GM12878 (cell line): ENCODE data around the gene TFAM. TPM values are rescaled to one million over a fixed set of nuclear protein-coding genes. Genes with fewer than 3 reads are reported as not detected.

Experiments
- ATAC-seq: fragments of 200-7000 bp; cut with Tn5 transposase; 3 replicates; pipeline ENCODE4 v1.9.1; 2020; ENCODE audit warnings: mild to moderate bottlenecking, moderate library complexity
- BruUV-seq: library from RNA; stranded (reverse); fragments of 400-500 nt; replicated peaks from 2 replicates; lab custom pipeline; 2021; lab: Mats Ljungman, UMichigan
- CTCF ChIA-PET: fragments of 300-600 bp; sonication (Branson Sonifier 250); formaldehyde crosslinking; extraction: SDS; loops from one replicate; lab custom pipeline; 2021; ENCODE audit warnings: inconsistent platforms; lab: Yijun Ruan, JAX
- POLR2A ChIA-PET: fragments of 350-600 bp; formaldehyde crosslinking; extraction: SDS; loops from one replicate; lab custom pipeline; 2021; ENCODE audit warnings: inconsistent platforms; lab: Charles Lee
- RAD21 ChIA-PET: fragments of 300-600 bp; sonication (Branson Sonifier 250); formaldehyde crosslinking; loops from one replicate; lab custom pipeline; 2023; ENCODE audit warnings: antibody characterized with exemption; ENCODE audit not compliant: unreplicated experiment; lab: Charles Lee
- SMC1A ChIA-PET: fragments of 300-600 bp; sonication (Branson Sonifier 250); formaldehyde crosslinking; loops from one replicate; lab custom pipeline; 2023; ENCODE audit not compliant: unreplicated experiment, uncharacterized antibody; lab: Charles Lee
- DNase-seq: peaks from one replicate; pipeline ENCODE4 v3.0.0-alpha.2; 2011; ENCODE audit warnings: low read depth, low spot score
- FAIRE-seq: peaks from 3 replicates; lab custom pipeline; 2011; peaks lifted over from hg19 to GRCh38; lab: Jason Lieb, UNC
- H2AFZ ChIP-seq: 2 replicates; pipeline ENCODE4 v1.6.0; 2011; ENCODE audit warnings: low read depth, low read length, control low read depth; ENCODE audit not compliant: control insufficient read depth
- H3K27ac ChIP-seq: 2 replicates; pipeline ENCODE4 v1.5.1; 2011; ENCODE audit warnings: control low read depth; ENCODE audit not compliant: control insufficient read depth, insufficient read depth
- H3K27me3 ChIP-seq, 2 experiments: replicated peaks in 1 of 2; 2 replicates each; pipeline versions ENCODE4 v1.6.0 to v1.6.1; 2011; ENCODE audit warnings: low read length in 1 of 2; ENCODE audit not compliant: control insufficient read depth in 2 of 2, insufficient read depth in 2 of 2
- H3K36me3 ChIP-seq, 2 experiments: 2 replicates each; pipeline ENCODE4 v1.5.1; 2011; ENCODE audit warnings: low read length in 1 of 2; ENCODE audit not compliant: control insufficient read depth in 2 of 2, insufficient read depth in 2 of 2
- H3K4me1 ChIP-seq: 2 replicates; pipeline ENCODE4 v1.6.1; 2011; ENCODE audit warnings: mild to moderate bottlenecking, low read length, moderate library complexity, mixed read lengths; ENCODE audit not compliant: control insufficient read depth, insufficient read depth
- H3K4me2 ChIP-seq: 2 replicates; pipeline ENCODE4 v1.6.0; 2011; ENCODE audit warnings: control low read depth; ENCODE audit not compliant: control insufficient read depth, insufficient read depth
- H3K4me3 ChIP-seq: fragments of 200-600 bp; sonication (generic); 2 replicates; pipeline ENCODE4 v1.5.1; 2016
- H3K79me2 ChIP-seq: 2 replicates; pipeline ENCODE4 v1.6.0; 2011; ENCODE audit warnings: low read length; ENCODE audit not compliant: control insufficient read depth, insufficient read depth
- H3K9ac ChIP-seq: 2 replicates; pipeline ENCODE4 v1.8.0; 2011; ENCODE audit warnings: low read length, control low read depth, mixed read lengths; ENCODE audit not compliant: control insufficient read depth, insufficient read depth
- H3K9me3 ChIP-seq: replicated peaks from 3 replicates; pipeline ENCODE4 v1.5.1; 2011; ENCODE audit warnings: mild to moderate bottlenecking, low read length; ENCODE audit not compliant: control insufficient read depth, insufficient read depth
- H4K20me1 ChIP-seq: 2 replicates; pipeline ENCODE4 v1.6.0; 2011; ENCODE audit not compliant: control insufficient read depth, insufficient read depth
- ASH2L ChIP-seq: fragments of 300-600, 200-600 bp; sonication (generic); IDR thresholded peaks from 2 replicates; pipeline ENCODE4 v1.6.1; 2017; ENCODE audit warnings: low read depth, mild to moderate bottlenecking, borderline replicate concordance
- CTCF ChIP-seq, 3 experiments: IDR thresholded peaks in 2 of 3; conservative IDR thresholded peaks in 1 of 3; 2 replicates each; pipeline ENCODE4 v1.5.1; 2011; ENCODE audit warnings: low read depth in 3 of 3, low read length in 3 of 3, mild to moderate bottlenecking in 3 of 3, control low read depth in 2 of 3, moderate library complexity in 2 of 3, inconsistent platforms in 1 of 3, mixed read lengths in 1 of 3; ENCODE audit not compliant: control insufficient read depth in 2 of 3, insufficient read depth in 1 of 3; ENCODE audit errors: extremely low read depth in 1 of 3
- EP300 ChIP-seq, 2 experiments: fragments of 150-350 bp in 1 of 2; IDR thresholded peaks; 2 replicates each; pipeline ENCODE4 v1.6.1; 2011 to 2012; ENCODE audit warnings: low read depth in 2 of 2, low read length in 2 of 2, borderline replicate concordance in 1 of 2, improper control_type of control experiment in 1 of 2, inconsistent platforms in 1 of 2; ENCODE audit not compliant: control insufficient read depth in 1 of 2
- FOS ChIP-seq: IDR thresholded peaks from 3 replicates; pipeline ENCODE4 v1.6.1; 2011; ENCODE audit warnings: borderline replicate concordance; ENCODE audit not compliant: insufficient read length; ENCODE audit errors: extremely low read depth
- HDAC6 ChIP-seq: fragments of 200-600 bp; sonication (generic); IDR thresholded peaks from one replicate; pipeline ENCODE4 v1.8.0; 2017; ENCODE audit warnings: antibody characterized with exemption; ENCODE audit not compliant: unreplicated experiment
- IKZF1 ChIP-seq: fragments of 450-650 bp; conservative IDR thresholded peaks from 2 replicates; pipeline ENCODE4 v1.6.1; 2017; ENCODE audit warnings: antibody characterized with exemption, mild to moderate bottlenecking
- LARP7 ChIP-seq: fragments of 450-650 bp; IDR thresholded peaks from 2 replicates; pipeline ENCODE4 v1.6.1; 2017; ENCODE audit warnings: mild to moderate bottlenecking
- PAX5 ChIP-seq: IDR thresholded peaks from 2 replicates; pipeline ENCODE4 v1.6.1; 2011; ENCODE audit warnings: low read depth, low read length, borderline replicate concordance
- PML ChIP-seq: IDR thresholded peaks from 2 replicates; pipeline ENCODE4 v1.6.1; 2012; ENCODE audit warnings: low read length, inconsistent platforms
- SPI1 ChIP-seq: IDR thresholded peaks from 2 replicates; pipeline ENCODE4 v1.6.1; 2011; ENCODE audit warnings: low read depth, mild to moderate bottlenecking, low read length, moderate library complexity, borderline replicate concordance; ENCODE audit not compliant: insufficient read depth
- TCF7 ChIP-seq: IDR thresholded peaks from 2 replicates; pipeline ENCODE4 v1.6.1; 2014; ENCODE audit warnings: antibody characterized with exemption, borderline replicate concordance
- ZBED1 ChIP-seq: IDR thresholded peaks from 2 replicates; pipeline ENCODE4 v1.6.1; 2016; ENCODE audit warnings: borderline replicate concordance
- ZNF207 ChIP-seq: fragments of 450-650 bp; IDR thresholded peaks from 2 replicates; pipeline ENCODE4 v1.6.1; 2014; ENCODE audit warnings: antibody characterized with exemption, mild to moderate bottlenecking, borderline replicate concordance
- WGBS: methylation state at CpG from one replicate; pipeline ENCODE4 v1.1.6; 2016; ENCODE audit warnings: low lambda C conversion rate; ENCODE audit not compliant: insufficient replicate concordance, insufficient coverage; ENCODE audit errors: missing lambda C conversion rate; 5-methylcytosine and 5-hydroxymethylcytosine counted together
- in situ Hi-C: fragments of 300-500 bp; cut with MboI; formaldehyde crosslinking; loops from 9 replicates; pipeline ENCODE4 v1.14.3; 2018; ENCODE audit warnings: mixed read lengths
- intact Hi-C: fragments of 100-400 bp; cut with micrococcal nuclease; formaldehyde crosslinking; loops from one replicate; pipeline ENCODE4 v1.14.2; 2022; ENCODE audit not compliant: unreplicated experiment
- polyA plus RNA-seq, 11 experiments: library from polyadenylated mRNA; depleted of rRNA in 4 of 11; unstranded in 6 of 11; stranded (reverse) in 5 of 11; fragments of >200 nt; fragmentation: Nextera tagmentation in 4 of 11; fragmentation: Illumina TruSeq in 1 of 11; extraction: Ambion mirVana in 4 of 11; extraction: Trizol in 1 of 11; gene quantifications; 1 replicate in 1 of 11; 2 replicates in 10 of 11; pipeline versions ENCODE4 v1.2.1 to v1.2.3, GENCODE V29; 2011 to 2016; ENCODE audit warnings: inconsistent platforms in 2 of 11, missing spikeins in 2 of 11, low read depth in 1 of 11
- total RNA-seq, 4 experiments: library from RNA; depleted of rRNA in 3 of 4; stranded (reverse); fragments of >200 nt in 3 of 4; fragmentation: Illumina TruSeq in 1 of 4; extraction: Trizol in 1 of 4; gene quantifications; 2 replicates each; pipeline versions ENCODE4 v1.2.1 to v1.2.3, GENCODE V29; 2013 to 2021
- TF ChIP-seq, protein P1 (sequence below): fragments of 450-650 bp; IDR thresholded peaks from 2 replicates; pipeline ENCODE4 v1.6.1; 2016; ENCODE audit warnings: mild to moderate bottlenecking

Gene TFAM
- total and polyA plus RNA-seq, 10 of the 15 experiments (the other 5 are each of a cell fraction or from before 2014, with no cell fraction given), result 44.9 to 135 (median 93.3) TPM

DNA sequence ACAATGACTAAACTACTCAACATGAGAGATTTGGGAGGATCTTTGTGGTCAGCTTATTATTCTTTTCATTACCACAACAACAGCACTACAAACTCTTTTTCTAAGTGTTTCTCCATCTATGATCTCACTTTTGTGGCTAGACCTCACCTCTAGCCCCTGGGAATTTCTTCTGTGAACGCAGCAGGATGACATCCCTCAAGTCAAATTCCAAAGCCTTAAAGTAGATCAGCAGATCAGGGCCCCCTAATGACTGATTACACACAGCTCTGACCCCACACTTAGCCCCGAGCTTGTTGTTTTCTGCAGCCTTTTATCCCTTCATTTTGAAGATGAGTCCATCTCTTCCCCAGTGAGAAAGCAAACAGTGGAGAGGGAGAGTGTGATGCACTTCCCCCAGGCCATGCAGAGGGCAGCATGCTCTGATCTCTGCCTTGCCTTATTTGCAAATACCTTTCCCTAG lies 27.3 kb downstream of the TFAM start:
- no TSS peak for BruUV-seq
- POLR2A ChIA-PET, result no interaction called here
- in situ Hi-C loops, result no loop called here
- no peak overlapping the region for H3K4me2 ChIP-seq
- no peaks in the 10 kb centered on the region for H3K4me1 ChIP-seq
- no peak overlapping the region for H3K9ac ChIP-seq
- intact Hi-C loops, result no loop called here
- no peak overlapping the region for H3K4me3 ChIP-seq
- FAIRE-seq (no peak), DNase-seq (no peak), ATAC-seq (no peak)
- RAD21 ChIA-PET, result no interaction called here
- no peaks in the 10 kb centered on the region for H4K20me1 ChIP-seq
- no peaks in the 10 kb centered on the region for H3K36me3 ChIP-seq
- WGBS, result 3% methylated on average over 2 of the region's 2 CpGs
- CTCF ChIA-PET, result interaction anchor here (0.8 to 0.9 kb wide), 2 partner anchors 13 to 53 kb away, joined by 3 read pairs; no protein-coding TSS in a partner anchor
- SMC1A ChIA-PET, result no interaction called here
- TF ChIP-seq PAX5, result no peak
- TF ChIP-seq CTCF (IDR thresholded peaks at IDR 0.05 in 2 of 3, conservative IDR thresholded peaks at IDR 0.05 in 1 of 3; ENCODE audit: control insufficient read depth in 2 of 3, extremely low read depth in 1 of 3, insufficient read depth in 1 of 3, low read depth in 3 of 3, low read length in 3 of 3), result no peak
- no peak for TF ChIP-seq ZBED1
- TF ChIP-seq EP300 (IDR thresholded peaks at IDR 0.05; ENCODE audit: borderline replicate concordance in 1 of 2, control insufficient read depth in 1 of 2, low read depth in 2 of 2, low read length in 2 of 2), result no peak
- no peak for TF ChIP-seq SPI1
- TF ChIP-seq IKZF1, result no peak
- no peak for TF ChIP-seq TCF7
- no peak for TF ChIP-seq LARP7
- TF ChIP-seq ASH2L, result no peak
- TF ChIP-seq HDAC6, result no peak
- no peak for TF ChIP-seq ZNF207
- TF ChIP-seq, protein P1, sequence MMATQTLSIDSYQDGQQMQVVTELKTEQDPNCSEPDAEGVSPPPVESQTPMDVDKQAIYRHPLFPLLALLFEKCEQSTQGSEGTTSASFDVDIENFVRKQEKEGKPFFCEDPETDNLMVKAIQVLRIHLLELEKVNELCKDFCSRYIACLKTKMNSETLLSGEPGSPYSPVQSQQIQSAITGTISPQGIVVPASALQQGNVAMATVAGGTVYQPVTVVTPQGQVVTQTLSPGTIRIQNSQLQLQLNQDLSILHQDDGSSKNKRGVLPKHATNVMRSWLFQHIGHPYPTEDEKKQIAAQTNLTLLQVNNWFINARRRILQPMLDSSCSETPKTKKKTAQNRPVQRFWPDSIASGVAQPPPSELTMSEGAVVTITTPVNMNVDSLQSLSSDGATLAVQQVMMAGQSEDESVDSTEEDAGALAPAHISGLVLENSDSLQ, result no peak
- TF ChIP-seq FOS, result no peak
- no peak for TF ChIP-seq PML
- H3K79me2 ChIP-seq, result no peaks in the 10 kb centered on the region
- H3K27ac ChIP-seq, result no peak overlapping the region
- H2AFZ ChIP-seq, result no peak overlapping the region
- H3K9me3 ChIP-seq, result no peaks in the 10 kb centered on the region
- H3K27me3 ChIP-seq, result no peaks in the 10 kb centered on the region; a peak in 1 of 4 replicates
